Neuronal stem cell (in vitro differentiated cells): ENCODE measurements around the gene ADAM12.

Source experiments
- DNase-seq: peaks from one replicate; pipeline ENCODE4 v3.0.0-alpha.2; 2013; ENCODE audit warnings: low spot score
- H2AFZ ChIP-seq: one replicate; pipeline ENCODE4 v1.6.1; 2013; ENCODE audit warnings: mild to moderate bottlenecking, low read length, inconsistent platforms
- H2AK5ac ChIP-seq: 2 replicates; pipeline ENCODE4 v1.6.1; 2013; ENCODE audit warnings: low read depth, mild to moderate bottlenecking, inconsistent platforms, low read length, moderate library complexity, mixed read lengths
- H2BK120ac ChIP-seq: 2 replicates; pipeline ENCODE4 v1.6.1; 2013; ENCODE audit warnings: low read depth, mild to moderate bottlenecking, inconsistent platforms, low read length, moderate library complexity, mixed read lengths
- H2BK12ac ChIP-seq: one replicate; pipeline ENCODE4 v1.6.1; 2013; ENCODE audit warnings: low read length, inconsistent platforms
- H2BK15ac ChIP-seq: 2 replicates; pipeline ENCODE4 v1.6.1; 2013; ENCODE audit warnings: mild to moderate bottlenecking, low read length, inconsistent platforms, mixed read lengths
- H2BK5ac ChIP-seq: one replicate; pipeline ENCODE4 v1.6.1; 2013; ENCODE audit warnings: inconsistent platforms, mild to moderate bottlenecking, low read length, moderate library complexity
- H3K14ac ChIP-seq: one replicate; pipeline ENCODE4 v1.6.1; 2013; ENCODE audit warnings: low read length, inconsistent platforms
- H3K18ac ChIP-seq: 2 replicates; pipeline ENCODE4 v1.6.1; 2013; ENCODE audit warnings: low read length, inconsistent platforms
- H3K23ac ChIP-seq: 2 replicates; pipeline ENCODE4 v1.6.1; 2013; ENCODE audit warnings: low read depth, mild to moderate bottlenecking, mixed read lengths, low read length, inconsistent platforms; ENCODE audit not compliant: poor library complexity
- H3K27ac ChIP-seq: replicated peaks from 3 replicates; pipeline ENCODE4 v1.5.1; 2013; ENCODE audit warnings: low read length, inconsistent platforms
- H3K27me3 ChIP-seq, 3 experiments: 2 replicates each; pipeline ENCODE4 v1.6.1; 2013; ENCODE audit warnings: low read length in 3 of 3, mild to moderate bottlenecking in 2 of 3, inconsistent platforms in 1 of 3, low read depth in 1 of 3, mixed read lengths in 1 of 3, moderate library complexity in 1 of 3; ENCODE audit not compliant: control insufficient read depth in 3 of 3, insufficient read depth in 3 of 3
- H3K36me3 ChIP-seq, 2 donors: replicated peaks in 1 of 2; 2 replicates each; pipeline ENCODE4 v1.6.1; 2013; ENCODE audit warnings: low read length in 2 of 2; ENCODE audit not compliant: control insufficient read depth in 2 of 2, insufficient read depth in 2 of 2
- H3K4ac ChIP-seq: 2 replicates; pipeline ENCODE4 v1.6.1; 2013; ENCODE audit warnings: inconsistent platforms, mild to moderate bottlenecking, low read length, moderate library complexity
- H3K4me1 ChIP-seq, 2 donors: 1 replicate in 1 of 2; 2 replicates in 1 of 2; pipeline ENCODE4 v1.6.1; 2013; ENCODE audit warnings: low read length in 2 of 2, low read depth in 1 of 2; ENCODE audit not compliant: control insufficient read depth in 2 of 2, insufficient read depth in 1 of 2
- H3K4me2 ChIP-seq: one replicate; pipeline ENCODE4 v1.6.1; 2013; ENCODE audit warnings: mild to moderate bottlenecking, low read length, inconsistent platforms; ENCODE audit not compliant: insufficient read depth, poor library complexity, severe bottlenecking
- H3K4me3 ChIP-seq, 2 donors: 2 replicates each; pipeline ENCODE4 v1.5.1; 2013; ENCODE audit warnings: low read length in 2 of 2, mild to moderate bottlenecking in 2 of 2, inconsistent platforms in 1 of 2, moderate library complexity in 1 of 2
- H3K79me1 ChIP-seq: one replicate; pipeline ENCODE4 v1.6.1; 2013; ENCODE audit warnings: low read depth, mild to moderate bottlenecking, inconsistent platforms, low read length, moderate library complexity
- H3K9ac ChIP-seq: one replicate; pipeline ENCODE4 v1.6.1; 2013; ENCODE audit warnings: mild to moderate bottlenecking, low read depth, low read length, inconsistent platforms; ENCODE audit not compliant: poor library complexity
- H3K9me3 ChIP-seq, 2 donors: replicated peaks in 1 of 2; 2 replicates each; pipeline versions ENCODE3 to v1.6.1; 2013; ENCODE audit warnings: low read length in 2 of 2, mild to moderate bottlenecking in 2 of 2, inconsistent platforms in 1 of 2, low read depth in 1 of 2, mixed read lengths in 1 of 2, moderate library complexity in 1 of 2; ENCODE audit not compliant: control insufficient read depth in 2 of 2, insufficient read depth in 1 of 2
- H4K8ac ChIP-seq: one replicate; pipeline ENCODE4 v1.6.1; 2013; ENCODE audit warnings: low read depth, mild to moderate bottlenecking, inconsistent platforms, low read length, moderate library complexity
- H4K91ac ChIP-seq: one replicate; pipeline ENCODE4 v1.6.1; 2013; ENCODE audit warnings: low read length, low read depth, mild to moderate bottlenecking, inconsistent platforms; ENCODE audit not compliant: poor library complexity
- WGBS, 2 donors: extraction: QIAGEN DNeasy Blood & Tissue Kit; methylation state at CpG; one replicate each; pipeline ENCODE4 v1.1.7; 2013; ENCODE audit warnings: missing lambda C conversion rate in 2 of 2, mixed read lengths in 1 of 2; ENCODE audit not compliant: insufficient read length in 2 of 2, insufficient replicate concordance in 1 of 2; ENCODE audit errors: extremely low coverage in 2 of 2; 5-methylcytosine and 5-hydroxymethylcytosine counted together

Gene ADAM12

DNA sequence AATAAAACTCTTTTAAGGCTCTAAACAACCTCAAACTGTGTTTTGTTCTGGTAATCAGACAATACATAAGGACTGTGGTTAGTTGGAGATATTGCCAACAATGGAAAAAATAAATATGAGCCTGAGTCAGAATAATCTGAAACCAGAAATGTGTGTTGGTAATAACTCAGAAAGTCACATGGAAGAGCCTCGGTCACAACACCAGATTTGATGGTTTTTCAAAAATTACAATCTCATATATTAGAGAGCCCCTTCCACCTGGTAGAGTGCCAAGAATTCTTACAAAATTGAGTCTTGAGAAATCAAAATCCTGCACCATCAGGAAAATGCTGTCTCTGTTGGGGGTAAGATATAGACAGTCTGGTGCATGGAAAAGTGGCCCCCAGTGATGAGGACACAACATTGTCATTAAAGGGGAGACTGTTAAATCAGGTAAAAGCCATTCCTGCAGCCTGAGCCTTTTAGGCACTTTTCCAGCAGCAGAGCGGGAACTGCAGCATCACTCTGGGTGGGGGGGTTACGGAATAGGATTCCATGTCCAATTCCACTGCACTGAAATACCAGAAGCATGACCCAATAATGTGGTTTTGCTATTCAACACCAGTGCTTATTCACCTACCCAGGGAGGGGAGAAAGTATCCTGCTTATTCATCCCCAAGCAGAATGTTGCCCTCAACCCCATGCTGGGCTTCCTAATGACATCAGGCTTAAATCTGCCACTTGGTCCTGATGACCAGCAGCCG is 9.5 kb upstream of the ADAM12 start:
- H3K4me2 ChIP-seq, result no peak overlapping the region
- no peak overlapping the region for H2BK12ac ChIP-seq
- H3K23ac ChIP-seq, result no peak overlapping the region
- no peak overlapping the region for H3K4ac ChIP-seq
- no peak overlapping the region for H2BK15ac ChIP-seq
- H3K4me1 ChIP-seq, result peaks cover 0 to 6% of the 10 kb centered on the region in 2 donors
- no peak overlapping the region for H2BK5ac ChIP-seq
- H3K36me3 ChIP-seq, result no peaks in the 10 kb centered on the region
- H3K79me1 ChIP-seq, result no peaks in the 10 kb centered on the region
- H3K4me3 ChIP-seq, result no peak overlapping the region
- H3K14ac ChIP-seq, result no peak overlapping the region
- H4K8ac ChIP-seq, result no peak overlapping the region
- no CpG with 5 or more reads among the region's 4 CpGs for WGBS, 2 donors
- no peak for DNase-seq
- H2AK5ac ChIP-seq, result no peak overlapping the region
- no peak overlapping the region for H4K91ac ChIP-seq
- H3K9me3 ChIP-seq, result peaks cover 0 to 3% of the 10 kb centered on the region in 2 donors
- no peak overlapping the region for H2BK120ac ChIP-seq
- no peak overlapping the region for H3K27ac ChIP-seq
- H3K18ac ChIP-seq, result no peak overlapping the region
- H3K27me3 ChIP-seq, result no peaks in the 10 kb centered on the region
- H3K9ac ChIP-seq, result no peak overlapping the region
- H2AFZ ChIP-seq, result no peak overlapping the region

DNA sequence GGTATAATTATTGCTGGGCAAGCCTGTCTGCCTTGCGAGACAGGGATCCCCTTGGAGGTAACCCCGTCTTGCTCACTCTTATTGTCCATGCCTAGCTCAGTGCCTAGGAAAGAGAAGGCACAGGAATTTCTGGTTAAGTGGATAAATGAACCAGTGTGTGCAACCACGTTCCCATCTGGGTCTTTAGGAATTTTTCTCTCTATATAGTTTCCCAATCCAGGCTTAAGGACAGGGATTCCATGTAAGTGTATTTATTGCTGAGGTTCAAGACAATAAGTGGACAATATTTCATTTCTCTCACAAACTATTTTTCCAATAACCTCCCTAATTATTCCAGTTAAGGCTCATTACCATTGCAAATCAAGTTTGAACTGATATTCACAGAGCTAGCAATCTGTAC is 8.9 kb upstream of the ADAM12 start:
- Histone ChIP-seq H2BK5ac (no peak overlapping the region), H3K18ac (no peak overlapping the region), H3K79me1 (no peaks in the 10 kb centered on the region), H3K27ac (no peak overlapping the region), H4K8ac (no peak overlapping the region), H3K4me3 (no peak overlapping the region), H3K14ac (no peak overlapping the region), H3K23ac (no peak overlapping the region), H2AFZ (no peak overlapping the region), H3K4me2 (no peak overlapping the region), H2BK120ac (no peak overlapping the region), H2BK12ac (no peak overlapping the region), H3K36me3 (no peaks in the 10 kb centered on the region), H2BK15ac (no peak overlapping the region), H3K9ac (no peak overlapping the region), H4K91ac (no peak overlapping the region), H3K4me1 (peaks cover 0 to 6% of the 10 kb centered on the region in 2 donors), H3K27me3 (no peaks in the 10 kb centered on the region), H2AK5ac (no peak overlapping the region), H3K4ac (no peak overlapping the region), H3K9me3 (peaks cover 0 to 3% of the 10 kb centered on the region in 2 donors)
- no peak for DNase-seq
- WGBS, 2 donors, result no CpG with 5 or more reads among the region's 3 CpGs

DNA sequence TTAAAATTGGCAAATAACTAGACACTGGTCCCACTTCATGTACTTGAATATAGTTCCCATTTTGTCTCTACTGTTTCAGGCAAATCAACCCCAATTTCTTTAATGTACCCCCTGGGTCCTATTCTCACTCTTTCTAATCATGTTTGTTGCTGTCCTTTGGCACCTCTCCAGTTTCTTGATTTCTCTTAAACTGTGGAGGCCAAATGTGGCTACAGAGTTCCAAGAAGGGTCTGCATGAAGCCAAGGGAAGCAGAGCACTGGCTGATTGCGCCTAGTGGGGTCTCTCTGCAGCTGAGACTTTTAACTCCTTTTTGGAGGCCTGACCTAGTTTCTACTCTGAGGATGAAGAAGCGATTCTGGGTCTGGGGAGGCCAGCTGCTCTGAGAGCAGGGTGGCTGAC is 6.7 kb upstream of the ADAM12 start:
- Histone ChIP-seq H3K4ac (no peak overlapping the region), H2BK120ac (no peak overlapping the region), H2AFZ (no peak overlapping the region), H3K14ac (no peak overlapping the region), H3K23ac (no peak overlapping the region), H3K18ac (no peak overlapping the region), H3K9ac (no peak overlapping the region), H2BK5ac (no peak overlapping the region), H3K9me3 (peaks cover 0 to 3% of the 10 kb centered on the region in 2 donors), H3K27me3 (no peaks in the 10 kb centered on the region), H3K27ac (no peak overlapping the region), H2BK12ac (no peak overlapping the region), H2BK15ac (no peak overlapping the region), H4K8ac (no peak overlapping the region), H4K91ac (no peak overlapping the region), H3K4me1 (peaks cover 10 to 11% of the 10 kb centered on the region in 2 donors), H3K4me2 (no peak overlapping the region), H2AK5ac (no peak overlapping the region), H3K4me3 (no peak overlapping the region), H3K36me3 (no peaks in the 10 kb centered on the region), H3K79me1 (no peaks in the 10 kb centered on the region)
- no CpG with 5 or more reads among the region's 2 CpGs for WGBS, 2 donors
- no peak for DNase-seq

DNA sequence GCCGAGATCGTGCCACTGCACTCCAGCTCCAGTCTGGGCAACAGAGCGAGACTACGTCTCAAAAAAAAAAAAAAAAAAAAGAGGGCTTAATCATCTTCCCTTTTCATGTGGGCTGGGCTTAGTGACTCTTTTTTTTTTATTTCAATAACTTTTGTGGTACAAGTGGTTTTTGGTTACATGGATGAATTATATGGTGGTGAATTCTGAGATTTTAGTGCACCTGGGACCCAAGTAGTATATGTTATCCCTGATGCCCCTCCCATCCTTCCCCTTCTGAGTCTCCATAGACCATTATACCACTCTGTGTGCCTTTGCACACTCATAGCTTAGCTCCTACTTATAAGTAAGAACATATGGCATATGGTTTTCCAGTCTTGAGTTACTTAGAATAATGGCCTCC is 4.8 kb upstream of the ADAM12 start:
- Histone ChIP-seq H3K23ac (no peak overlapping the region), H2BK15ac (no peak overlapping the region), H2BK120ac (no peak overlapping the region), H3K36me3 (no peaks in the 10 kb centered on the region), H3K9ac (no peak overlapping the region), H3K79me1 (no peaks in the 10 kb centered on the region), H3K9me3 (peaks cover 4 to 5% of the 10 kb centered on the region in 2 donors), H3K4ac (no peak overlapping the region), H3K27me3 (peaks cover 3 to 11% (median 6%) of the 10 kb centered on the region in 3 experiments), H3K18ac (no peak overlapping the region), H2BK5ac (no peak overlapping the region), H3K4me2 (no peak overlapping the region), H3K4me3 (no peak overlapping the region), H3K4me1 (peaks cover 10 to 11% of the 10 kb centered on the region in 2 donors), H4K91ac (no peak overlapping the region), H2AK5ac (no peak overlapping the region), H2BK12ac (no peak overlapping the region), H4K8ac (no peak overlapping the region), H3K14ac (no peak overlapping the region), H2AFZ (no peak overlapping the region), H3K27ac (no peak overlapping the region)
- no peak for DNase-seq
- no CpG with 5 or more reads among the region's 4 CpGs for WGBS, 2 donors
